Type B pancreatic cell (in vitro differentiated cells): ENCODE measurements around the gene TSPAN5. TPM values are rescaled to one million over a fixed set of nuclear protein-coding genes. Genes with fewer than 3 reads are reported as not detected.

Source experiments
- DNase-seq: peaks from one replicate; pipeline ENCODE4 v3.0.0; 2021; ENCODE audit warnings: mixed read lengths; ENCODE audit not compliant: unreplicated experiment; ENCODE audit errors: extremely low spot score
- H3K27ac Mint-ChIP-seq: 2 replicates; pipeline ENCODE4 v1.8.0; 2021; ENCODE audit warnings: mild to moderate bottlenecking, mixed read lengths
- H3K27me3 Mint-ChIP-seq: 2 replicates; pipeline ENCODE4 v1.8.0; 2021; ENCODE audit warnings: mixed read lengths
- H3K36me3 Mint-ChIP-seq: 2 replicates; pipeline ENCODE4 v1.8.0; 2021; ENCODE audit warnings: mixed read lengths
- H3K4me1 Mint-ChIP-seq: one replicate; pipeline ENCODE4 v1.8.0; 2021; ENCODE audit warnings: mixed read lengths; ENCODE audit not compliant: unreplicated experiment
- H3K4me3 Mint-ChIP-seq: 2 replicates; pipeline ENCODE4 v1.8.0; 2021; ENCODE audit warnings: mild to moderate bottlenecking, mixed read lengths
- H3K9me3 Mint-ChIP-seq: 2 replicates; pipeline ENCODE4 v1.8.0; 2021; ENCODE audit warnings: mixed read lengths
- CTCF ChIP-seq: fragments of 200-600 bp; sonication (generic); conservative IDR thresholded peaks from 2 replicates; pipeline ENCODE4 v1.5.0; 2021; ENCODE audit warnings: antibody characterized with exemption, mild to moderate bottlenecking
- total RNA-seq: library from RNA; stranded (reverse); gene quantifications from 2 replicates; pipeline ENCODE4 v1.2.1, GENCODE V29; 2021; ENCODE audit warnings: low replicate concordance

TSPAN5 gene
- total RNA-seq, 1 donor from 2014 or later, result 26.9 TPM

GRCh38 chr4:98498774-98499173 is 159.6 kb downstream of the TSPAN5 start:
- peaks cover 10% of the 10 kb centered on the region for H3K36me3 Mint-ChIP-seq
- H3K9me3 Mint-ChIP-seq, result no peaks in the 10 kb centered on the region
- peaks cover 18% of the 10 kb centered on the region for H3K4me1 Mint-ChIP-seq
- no peak for DNase-seq
- H3K4me3 Mint-ChIP-seq, result no peak overlapping the region
- TF ChIP-seq CTCF, result no peak
- H3K27ac Mint-ChIP-seq, result no peak overlapping the region
- H3K27me3 Mint-ChIP-seq, result no peaks in the 10 kb centered on the region

- no peaks in the 10 kb centered on the region for H3K27me3 Mint-ChIP-seq
- TF ChIP-seq CTCF, result no peak
- peaks cover 27% of the 10 kb centered on the region for H3K4me1 Mint-ChIP-seq
- H3K9me3 Mint-ChIP-seq, result no peaks in the 10 kb centered on the region
- H3K36me3 Mint-ChIP-seq, result no peaks in the 10 kb centered on the region
- H3K4me3 Mint-ChIP-seq, result no peak overlapping the region
- no peak for DNase-seq
- H3K27ac Mint-ChIP-seq, result no peak overlapping the region
Measured at GRCh38 chr4:98496152-98496845, 162.1 kb downstream of the TSPAN5 start.

- no peak overlapping the region for H3K4me3 Mint-ChIP-seq
- no peak for DNase-seq
- no peaks in the 10 kb centered on the region for H3K27me3 Mint-ChIP-seq
- H3K9me3 Mint-ChIP-seq, result no peaks in the 10 kb centered on the region
- TF ChIP-seq CTCF, result no peak
- H3K36me3 Mint-ChIP-seq, result peaks cover 3% of the 10 kb centered on the region
- peaks cover 27% of the 10 kb centered on the region for H3K4me1 Mint-ChIP-seq
- H3K27ac Mint-ChIP-seq, result no peak overlapping the region
Measured at GRCh38 chr4:98493296-98493695, 165.1 kb downstream of the TSPAN5 start.

- peaks cover 3% of the 10 kb centered on the region for H3K36me3 Mint-ChIP-seq
- no peak for DNase-seq
- TF ChIP-seq CTCF, result no peak
- H3K4me1 Mint-ChIP-seq, result peaks cover 22% of the 10 kb centered on the region
- H3K9me3 Mint-ChIP-seq, result no peaks in the 10 kb centered on the region
- H3K27me3 Mint-ChIP-seq, result no peaks in the 10 kb centered on the region
- H3K27ac Mint-ChIP-seq, result peak overlapping the region; percentile 9
- no peak overlapping the region for H3K4me3 Mint-ChIP-seq
Measured at GRCh38 chr4:98491899-98492559, 166.4 kb downstream of the TSPAN5 start.

GRCh38 chr4:98490251-98490650 is 168.2 kb downstream of the TSPAN5 start:
- Mint-ChIP-seq H3K9me3 (no peaks in the 10 kb centered on the region), H3K27me3 (no peaks in the 10 kb centered on the region), H3K4me3 (no peak overlapping the region), H3K4me1 (peaks cover 9% of the 10 kb centered on the region), H3K36me3 (peaks cover 3% of the 10 kb centered on the region), H3K27ac (no peak overlapping the region)
- TF ChIP-seq CTCF, result no peak
- no peak for DNase-seq
